T-helper 1 cell (primary cell): ENCODE measurements around the gene MYH14.
A peak's percentile ranks its signal among the peaks of the same experiment; 100 is the strongest.

ENCODE experiments used
- DNase-seq, 5 donors: peaks; one replicate each; pipeline ENCODE4 v3.0.0-alpha.2; 2012 to 2020

MYH14 gene

GRCh38 chr19:50264483-50265186 lies 61.2 kb downstream of the MYH14 start:
- no peak for DNase-seq

- no peak for DNase-seq
Measured at GRCh38 chr19:50266041-50266440, 62.6 kb downstream of the MYH14 start.

DNA sequence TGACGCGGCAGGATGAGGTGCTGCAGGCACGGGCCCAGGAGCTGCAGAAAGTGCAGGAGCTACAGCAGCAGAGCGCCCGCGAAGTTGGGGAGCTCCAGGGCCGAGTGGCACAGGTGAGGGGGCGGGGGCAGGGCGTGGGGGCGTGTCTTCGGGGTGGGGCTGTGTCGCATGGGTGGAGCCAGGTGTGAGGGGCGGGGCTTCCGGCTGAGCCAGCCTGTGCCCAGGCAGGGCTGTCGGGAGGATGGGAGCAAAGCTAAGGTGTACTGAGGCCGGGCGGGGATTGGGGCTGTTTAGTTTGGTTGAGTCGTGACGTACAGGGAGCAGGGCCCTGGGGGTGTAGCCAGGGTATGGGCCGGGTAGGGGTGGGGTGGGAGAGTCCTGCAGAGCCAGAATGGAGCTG lies 63.5 kb downstream of the MYH14 start:
- peak in 1 of 5 donors; percentile 9 for DNase-seq

DNA sequence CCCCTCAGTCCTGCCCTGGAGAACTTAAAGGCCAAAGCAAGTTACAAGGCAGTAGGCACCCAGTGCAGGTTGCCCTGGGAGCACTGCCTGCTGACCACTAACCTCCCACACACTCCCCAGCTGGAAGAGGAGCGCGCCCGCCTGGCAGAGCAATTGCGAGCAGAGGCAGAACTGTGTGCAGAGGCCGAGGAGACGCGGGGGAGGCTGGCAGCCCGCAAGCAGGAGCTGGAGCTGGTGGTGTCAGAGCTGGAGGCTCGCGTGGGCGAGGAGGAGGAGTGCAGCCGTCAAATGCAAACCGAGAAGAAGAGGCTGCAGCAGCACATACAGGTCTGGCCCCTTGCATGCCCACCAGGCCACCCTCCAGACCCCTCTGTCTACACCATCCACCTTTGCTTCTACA lies 64.6 kb downstream of the MYH14 start:
- no peak for DNase-seq

GRCh38 chr19:50268501-50268900 lies 65.1 kb downstream of the MYH14 start:
- DNase-seq: no peak

DNA sequence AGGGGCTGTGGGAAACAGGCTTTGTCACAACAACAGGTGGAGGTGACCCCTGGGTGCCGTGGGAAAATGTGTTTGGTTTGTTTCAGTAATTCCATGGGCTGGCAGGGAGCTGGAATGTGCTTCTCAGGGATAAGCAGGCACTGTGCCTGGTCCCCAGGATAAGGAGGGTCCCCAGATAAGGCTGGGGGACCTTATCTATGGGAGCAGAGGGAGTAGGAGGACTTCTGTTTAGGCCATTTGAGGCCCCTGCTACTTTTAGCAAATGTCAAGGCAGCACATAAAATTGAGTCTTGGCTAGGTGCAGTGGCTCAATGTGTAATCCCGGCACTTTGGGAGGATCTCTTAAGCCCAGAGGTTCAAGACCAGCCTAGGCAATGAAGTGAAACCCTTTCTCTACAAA lies 66.2 kb downstream of the MYH14 start:
- no peak for DNase-seq

- no peak for DNase-seq
Measured at GRCh38 chr19:50272263-50272897, 69.0 kb downstream of the MYH14 start.

GRCh38 chr19:50273821-50274220 lies 70.4 kb downstream of the MYH14 start:
- DNase-seq: no peak

DNA sequence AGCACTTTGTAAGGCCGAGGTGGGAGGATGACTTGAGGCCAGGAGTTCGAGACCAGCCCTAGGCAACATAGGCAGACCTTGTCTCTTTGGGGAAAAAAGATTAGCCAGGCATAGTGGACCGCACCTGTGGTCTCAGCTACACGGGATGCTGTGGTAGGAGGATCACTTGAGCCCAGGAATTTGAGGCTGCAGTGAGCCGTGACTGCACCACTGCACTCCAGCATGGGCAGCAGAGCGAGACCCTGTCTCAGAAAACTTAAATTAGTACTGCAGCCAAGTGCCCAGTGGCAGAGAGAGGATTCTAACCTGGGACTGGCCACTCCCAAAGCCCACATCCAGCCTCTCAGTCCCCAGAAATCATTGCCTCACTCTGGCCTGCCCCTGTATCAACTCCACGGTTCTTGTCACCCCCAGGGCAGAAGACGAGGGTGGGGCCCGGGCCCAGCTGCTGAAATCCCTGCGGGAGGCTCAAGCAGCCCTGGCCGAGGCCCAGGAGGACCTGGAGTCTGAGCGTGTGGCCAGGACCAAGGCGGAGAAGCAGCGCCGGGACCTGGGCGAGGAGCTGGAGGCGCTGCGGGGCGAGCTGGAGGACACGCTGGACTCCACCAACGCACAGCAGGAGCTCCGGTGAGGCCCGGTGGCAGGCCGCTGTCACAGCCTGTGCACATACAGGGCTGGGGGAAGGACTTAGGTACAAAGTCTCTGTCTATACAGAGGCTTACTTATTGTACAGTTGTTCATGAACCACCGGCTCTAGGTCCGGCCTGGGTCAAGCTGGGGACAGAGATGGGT lies 72.4 kb downstream of the MYH14 start:
- DNase-seq: no peak

- no peak for DNase-seq
Measured at GRCh38 chr19:50276370-50277063, 73.1 kb downstream of the MYH14 start.

GRCh38 chr19:50277966-50278580 lies 74.7 kb downstream of the MYH14 start:
- no peak for DNase-seq

- no peak for DNase-seq
Measured at GRCh38 chr19:50280074-50280473, 76.7 kb downstream of the MYH14 start.

DNA sequence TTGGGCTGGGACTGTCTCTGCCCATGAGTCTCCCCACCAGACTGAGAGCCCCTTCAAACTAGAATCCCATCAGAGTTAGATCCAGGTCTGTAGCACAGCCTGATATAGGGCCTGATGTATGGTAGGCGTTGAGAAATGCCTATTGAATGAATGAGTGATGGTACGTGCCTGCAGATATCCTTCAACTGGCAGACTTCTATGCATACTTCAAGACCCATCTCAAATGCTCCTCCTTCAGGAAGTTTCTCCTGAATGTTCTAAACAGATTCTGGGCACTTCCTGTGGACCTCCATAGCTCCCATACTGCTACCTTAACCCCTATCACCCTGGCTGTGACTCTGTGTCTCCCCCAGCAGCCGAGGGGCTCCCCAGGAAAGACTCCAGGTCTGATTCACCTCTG lies 77.6 kb downstream of the MYH14 start:
- no peak for DNase-seq

GRCh38 chr19:50281491-50281890 lies 78.1 kb downstream of the MYH14 start:
- DNase-seq: no peak

DNA sequence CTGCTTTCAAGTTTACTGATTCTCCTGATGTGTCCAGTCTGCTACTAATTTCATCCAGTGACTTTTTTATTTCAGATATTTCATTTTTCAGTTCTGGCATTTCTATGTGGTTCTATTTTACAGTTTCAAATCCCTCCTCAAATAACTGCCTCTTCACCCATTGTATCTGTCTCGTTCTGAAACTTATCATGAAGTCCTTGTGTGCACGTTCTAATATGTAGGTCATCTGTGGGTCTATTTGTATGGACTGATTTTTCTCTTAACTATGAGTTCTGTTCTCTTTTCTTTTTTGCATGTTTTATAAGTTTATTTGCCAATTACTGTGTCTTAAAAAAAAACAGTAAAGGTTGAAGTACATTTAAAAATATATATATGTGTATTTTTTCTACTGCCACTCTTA lies 82.4 kb downstream of the MYH14 start:
- no peak for DNase-seq

GRCh38 chr19:50286443-50286842 lies 83.0 kb downstream of the MYH14 start:
- DNase-seq: no peak

DNA sequence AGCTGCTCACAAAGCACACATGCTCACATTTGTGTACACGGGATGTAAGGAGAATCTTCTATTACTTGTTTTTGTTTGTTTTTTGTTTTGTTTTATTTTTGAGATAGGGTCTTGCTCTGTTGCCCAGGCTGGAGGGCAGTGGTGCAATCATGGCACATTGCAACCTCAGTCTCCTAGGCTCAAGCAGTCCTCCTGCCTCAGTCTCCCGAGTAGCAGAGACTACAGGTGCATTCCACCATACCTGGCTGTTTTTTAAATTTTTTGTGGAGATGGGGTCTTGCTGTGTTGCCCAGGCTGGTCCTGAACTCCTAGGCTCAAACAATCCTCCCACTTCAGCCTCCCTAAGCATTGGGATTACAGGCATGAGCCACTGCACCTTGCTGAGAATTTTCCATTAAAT lies 83.9 kb downstream of the MYH14 start:
- DNase-seq: no peak

- no peak for DNase-seq
Measured at GRCh38 chr19:50288954-50289353, 85.5 kb downstream of the MYH14 start.

DNA sequence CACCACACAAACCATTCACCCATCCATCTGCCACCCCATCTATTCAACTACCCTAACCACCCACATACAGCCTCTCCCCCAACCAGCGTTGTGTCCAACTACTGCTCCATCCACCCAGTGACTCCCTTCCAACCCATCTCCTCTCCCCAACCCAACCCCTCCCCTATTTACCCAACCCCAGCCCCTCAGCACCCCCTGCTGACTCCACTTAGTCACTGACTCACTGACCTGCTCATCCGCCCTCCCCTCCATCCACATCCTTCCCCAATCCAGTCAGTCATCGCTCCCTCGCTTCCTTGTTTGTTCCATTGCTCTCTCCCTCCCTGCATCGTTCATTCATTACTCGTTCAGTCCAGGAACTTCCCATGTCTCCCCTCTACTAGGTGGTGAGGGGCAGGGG lies 86.6 kb downstream of the MYH14 start:
- DNase-seq: no peak

DNA sequence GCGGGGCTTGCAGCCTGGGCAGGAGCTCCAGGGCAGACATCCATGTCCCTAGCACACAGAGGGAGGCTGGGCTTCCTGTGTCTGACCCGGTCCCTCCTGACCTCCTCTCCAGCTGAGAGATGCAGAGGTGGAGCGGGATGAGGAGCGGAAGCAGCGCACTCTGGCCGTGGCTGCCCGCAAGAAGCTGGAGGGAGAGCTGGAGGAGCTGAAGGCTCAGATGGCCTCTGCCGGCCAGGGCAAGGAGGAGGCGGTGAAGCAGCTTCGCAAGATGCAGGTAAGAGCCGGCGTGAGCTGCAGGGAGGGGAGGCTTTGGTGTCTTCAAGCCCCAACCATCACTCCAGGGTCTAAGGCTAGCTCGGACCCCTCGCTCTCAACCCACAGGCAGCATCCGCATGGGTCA lies 87.4 kb downstream of the MYH14 start:
- DNase-seq: no peak

GRCh38 chr19:50292216-50292827 lies 88.9 kb downstream of the MYH14 start:
- DNase-seq: no peak

GRCh38 chr19:50293263-50294004 lies 90.0 kb downstream of the MYH14 start:
- DNase-seq: no peak
